ENCODE results near the gene TLX3. TPM values are rescaled to one million over a fixed set of nuclear protein-coding genes. Genes with fewer than 3 reads are reported as not detected.
A peak's percentile ranks its signal among the peaks of the same experiment; 100 is the strongest.

Gene TLX3
- total and polyA plus RNA-seq, 2 of the 4 experiments (the other 2 are of a cell fraction), result not detected

GRCh38 chr5:171272996-171273970, 35.8 kb upstream of the TLX3 start:
- H3K4me2 ChIP-seq (ENCODE audit: low read depth, low read length), result no peak overlapping the region
- H3K4ac ChIP-seq (ENCODE audit: low read depth, low read length), result 0 out of 2 replicates have a peak overlapping the region, but pooled peaks have one; percentile 33
- H4K8ac ChIP-seq (ENCODE audit: low read depth in 2 of 2, low read length in 2 of 2), result no peak overlapping the region; a peak in 1 of 4 replicates
- BruUV-seq (replicated peaks), result no TSS peak
- H2AK5ac ChIP-seq (ENCODE audit: low read depth, low read length), result no peak overlapping the region
- peak overlapping the region; percentile 44 for H2BK120ac ChIP-seq (ENCODE audit: low read depth, low read length)
- H3K9me1 ChIP-seq (ENCODE audit: insufficient read depth, low read length), result no peaks in the 10 kb centered on the region
- H2BK5ac ChIP-seq (ENCODE audit: low read depth, low read length, poor library complexity, severe bottlenecking), result no peak overlapping the region
- no peak overlapping the region for H3K27ac ChIP-seq (ENCODE audit: insufficient read depth, low read length)
- in situ Hi-C loops (cut with MboI; ENCODE audit: low sequenced_read_pairs) (no loop called here), intact Hi-C loops (cut with micrococcal nuclease) (loop anchor here (2.0 to 5.0 kb wide), 2 partner anchors 66 to 70 kb away; no protein-coding TSS in a partner anchor), dilution Hi-C loops (cut with HindIII; ENCODE audit: low sequenced_read_pairs, unreplicated experiment) (no loop called here)
- no peaks in the 10 kb centered on the region for H3K27me3 ChIP-seq (ENCODE audit: control insufficient read depth, insufficient read depth, low read length)
- H4K91ac ChIP-seq (ENCODE audit: insufficient read depth, low read depth, low read length), result peak overlapping the region; percentile 37
- H3K9me3 ChIP-seq (ENCODE audit: control insufficient read depth, insufficient read depth, low read length), result no peaks in the 10 kb centered on the region
- H3K79me1 ChIP-seq (ENCODE audit: low read depth in 1 of 2, low read length in 2 of 2), result no peaks in the 10 kb centered on the region
- H3K56ac ChIP-seq (ENCODE audit: extremely low read depth, insufficient read depth, low read length), result no peak overlapping the region
- ATAC-seq (ENCODE audit: low read depth) (peak; percentile 15; the same call in 1 of the 2 replicates), DNase-seq (peak; percentile 40)
- ChIA-PET CTCF (interaction anchor here (0.7 to 1.0 kb wide), 3 partner anchors 49 to 69 kb away, joined by 3 read pairs; no protein-coding TSS in a partner anchor), POLR2A (ENCODE audit: unreplicated experiment) (no interaction called here)
- peak overlapping the region; percentile 45; the same call in 1 of the 3 replicates for H2BK15ac ChIP-seq (ENCODE audit: low read depth, low read length)
- no peak overlapping the region for H2AK9ac ChIP-seq (replicated peaks; ENCODE audit: low read depth, low read length, poor library complexity)
- H3K14ac ChIP-seq (replicated peaks; ENCODE audit: low read depth, low read length), result 0 out of 2 replicates have a peak overlapping the region, but pooled peaks have one; percentile 25
- no peak overlapping the region for H2AFZ ChIP-seq (replicated peaks; ENCODE audit: low read length, poor library complexity)
- H4K20me1 ChIP-seq (ENCODE audit: insufficient read depth, low read length), result no peaks in the 10 kb centered on the region
- H3K23ac ChIP-seq (ENCODE audit: low read depth, low read length), result no peak overlapping the region
- H3K4me3 ChIP-seq (ENCODE audit: insufficient read depth, low read depth, low read length), result no peak overlapping the region
- peaks cover 12% of the 10 kb centered on the region for H3K4me1 ChIP-seq (ENCODE audit: control insufficient read depth, insufficient read depth, low read length)
- peak overlapping the region; percentile 44; the same call in 1 of the 2 replicates for H2BK20ac ChIP-seq (ENCODE audit: low read depth, low read length)
- H3K9ac ChIP-seq (ENCODE audit: low read depth, low read length), result no peak overlapping the region
- TF ChIP-seq CEBPB (IDR thresholded peaks at IDR 0.05; ENCODE audit: low read depth, low read length) (no peak), MAFK (IDR thresholded peaks at IDR 0.05; ENCODE audit: low read depth, low read length) (no peak), MAZ (IDR thresholded peaks at IDR 0.05; ENCODE audit: borderline replicate concordance, low read depth, low read length) (no peak), USF2 (IDR thresholded peaks at IDR 0.05; ENCODE audit: low read depth, low read length) (no peak), RAD21 (IDR thresholded peaks at IDR 0.05; ENCODE audit: low read length) (peak; percentile 49), CHD1 (IDR thresholded peaks at IDR 0.05; ENCODE audit: low read depth, low read length) (no peak), CTCF (conservative IDR thresholded peaks at IDR 0.05; ENCODE audit: low read depth, low read length) (peak; percentile 50), POLR2A (IDR thresholded peaks at IDR 0.05; ENCODE audit: low read depth, low read length) (no peak), FOS (IDR thresholded peaks at IDR 0.05; ENCODE audit: low read depth, low read length) (no peak)
- H4K5ac ChIP-seq (ENCODE audit: low read depth, low read length), result peak overlapping the region; percentile 43; the same call in 1 of the 2 replicates
- WGBS, 2 experiments (ENCODE audit: extremely low coverage in 2 of 2, insufficient read length in 1 of 2), result no CpG with 5 or more reads among the region's 2 CpGs
- H3K36me3 ChIP-seq (ENCODE audit: control insufficient read depth, insufficient read depth, low read length), result no peaks in the 10 kb centered on the region
- H3K18ac ChIP-seq (ENCODE audit: low read depth, low read length), result peak overlapping the region; percentile 60; the same call in 1 of the 2 replicates
